HG03175 (cell line): ENCODE measurements around the gene PRDM5.

Source experiments
- ATAC-seq: cut with Tn5 transposase; IDR thresholded peaks from one replicate; pipeline ENCODE4 v1.9.1; 2021; ENCODE audit warnings: mild to moderate bottlenecking, moderate library complexity; ENCODE audit not compliant: unreplicated experiment

PRDM5 gene

DNA sequence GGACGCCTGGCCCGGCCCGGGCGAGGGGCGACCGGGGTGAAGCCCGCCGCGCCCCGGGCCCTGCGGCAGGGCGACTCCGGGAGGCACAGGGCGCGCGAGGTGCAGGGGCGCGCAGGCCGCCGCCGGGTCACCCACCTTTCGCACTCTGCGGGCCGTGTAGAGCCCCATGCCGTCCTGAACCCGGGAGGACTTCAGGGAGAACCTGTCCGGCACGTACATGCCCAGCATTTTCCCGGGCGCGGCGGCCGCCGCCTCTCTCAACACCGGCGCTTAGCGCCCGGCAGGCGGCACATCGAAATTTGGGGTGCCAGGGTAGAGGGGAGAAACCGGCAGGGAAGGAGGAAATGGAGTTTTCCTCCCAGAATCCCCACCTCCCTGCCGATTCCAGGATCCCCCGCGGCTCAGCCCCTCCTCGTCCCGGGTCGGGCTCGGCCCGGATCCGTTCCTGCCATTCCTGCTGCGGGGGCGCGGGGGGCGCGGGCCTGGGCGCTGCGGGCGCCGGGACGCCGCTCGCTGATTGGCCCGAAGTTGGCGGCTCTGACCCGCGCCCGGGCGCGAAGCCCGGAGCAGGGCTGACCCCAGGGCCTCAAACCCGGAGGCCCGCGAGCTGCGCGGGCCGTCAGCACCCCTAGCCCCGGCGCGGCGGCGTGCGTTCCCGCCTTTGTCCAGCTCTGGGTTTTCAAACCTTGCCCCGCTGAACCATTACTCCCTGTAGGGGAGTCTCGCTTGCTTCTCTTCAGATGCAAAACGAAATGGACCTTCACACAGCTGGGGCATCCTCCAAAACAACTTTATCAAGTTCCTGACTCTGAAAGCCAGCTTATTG, at the start of gene PRDM5:
TSS of gene PRDM5 (minus strand) at position 346 of the 826 bp plus-strand sequence. CDS start at position 228, 118 bp downstream.
- no peak for ATAC-seq

DNA sequence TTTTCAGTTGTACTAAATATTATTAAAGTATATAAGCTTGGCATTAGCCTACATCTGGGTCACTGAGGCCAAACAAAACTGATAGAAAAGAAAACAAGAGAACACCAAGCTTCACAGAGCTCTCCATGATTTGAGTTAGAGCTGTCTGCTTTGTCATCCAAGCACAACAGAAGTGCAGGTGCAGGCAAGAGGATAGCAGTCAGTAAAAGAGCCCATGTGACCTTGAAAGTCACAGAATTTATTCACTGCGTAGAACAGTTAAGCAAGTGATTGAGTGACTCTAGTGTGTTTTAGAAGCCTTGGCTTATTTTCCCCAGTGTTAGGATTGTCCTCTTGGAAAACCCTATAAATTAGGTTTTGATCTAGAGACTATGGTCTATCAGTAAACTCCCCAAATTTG, 49.4 kb upstream of the PRDM5 start:
- ATAC-seq: no peak

DNA sequence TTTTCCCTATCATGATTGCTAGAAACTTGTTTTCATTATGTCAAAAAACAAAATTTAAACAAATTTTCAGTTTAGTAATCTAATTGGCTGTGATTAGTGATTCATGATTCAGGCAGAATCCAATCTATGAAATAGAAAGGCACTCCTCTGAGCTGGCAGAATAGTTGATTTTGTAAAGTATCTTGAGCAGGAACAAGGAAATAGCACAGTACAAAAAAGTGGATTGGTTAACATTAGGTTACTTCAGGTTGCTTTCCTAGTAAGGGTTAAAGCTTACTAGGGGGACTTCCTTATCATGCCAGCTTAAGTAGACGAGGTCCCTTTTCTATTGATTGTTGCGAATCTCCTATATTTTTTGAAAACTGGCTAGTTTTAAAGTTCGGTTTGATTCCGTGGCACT, 43.4 kb upstream of the PRDM5 start:
- no peak for ATAC-seq

DNA sequence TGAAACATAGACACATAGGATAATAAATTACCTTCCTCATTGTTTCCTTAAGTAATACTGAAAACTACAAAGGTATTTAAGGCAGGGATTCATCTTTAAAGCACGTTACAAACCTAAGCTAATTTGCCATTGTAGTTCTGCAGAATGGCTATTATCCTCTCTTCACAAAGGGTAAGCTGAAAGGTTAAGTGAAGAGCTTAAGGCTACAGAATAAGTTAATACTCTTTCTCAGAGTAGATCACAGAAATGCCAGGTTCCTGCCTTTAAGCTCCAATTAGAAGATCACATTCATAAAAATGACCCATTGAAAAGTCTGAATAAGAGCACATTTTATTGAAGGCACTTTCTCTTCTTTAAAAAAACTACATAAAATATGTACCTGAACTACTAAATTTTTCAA, 42.1 kb upstream of the PRDM5 start:
- ATAC-seq: no peak

- ATAC-seq: no peak
Measured at GRCh38 chr4:120963449-120963848, 40.9 kb upstream of the PRDM5 start.

DNA sequence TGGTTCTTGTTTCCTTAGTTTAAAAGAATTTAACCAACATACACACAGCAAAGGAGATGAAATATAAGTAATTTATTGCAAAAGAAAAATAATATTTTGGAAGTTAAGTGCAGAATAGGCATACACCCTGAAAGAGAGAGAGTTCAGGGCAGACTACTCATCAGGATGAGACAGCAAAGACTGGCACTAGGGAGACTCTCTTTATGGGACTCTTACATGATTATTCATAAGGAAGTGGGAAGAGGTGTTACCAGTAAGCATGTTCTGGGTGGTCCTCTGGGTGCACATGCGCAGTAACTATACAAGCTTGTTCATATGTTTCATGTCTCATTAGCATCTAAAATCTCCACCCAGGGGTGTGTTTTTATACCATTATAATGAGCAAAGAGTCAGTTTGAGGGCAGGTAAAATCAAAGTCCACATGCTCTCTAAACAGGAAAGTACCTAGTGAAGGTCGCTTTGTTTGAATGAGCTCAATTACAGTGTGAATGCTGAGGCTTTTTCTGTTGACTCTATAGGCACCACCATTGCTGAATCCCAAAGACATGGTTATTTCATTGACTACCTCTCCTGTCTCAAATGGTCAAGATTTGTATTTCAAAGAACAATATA, 38.2 kb upstream of the PRDM5 start:
- ATAC-seq: no peak

GRCh38 chr4:120948382-120948781, 25.9 kb upstream of the PRDM5 start:
- no peak for ATAC-seq

DNA sequence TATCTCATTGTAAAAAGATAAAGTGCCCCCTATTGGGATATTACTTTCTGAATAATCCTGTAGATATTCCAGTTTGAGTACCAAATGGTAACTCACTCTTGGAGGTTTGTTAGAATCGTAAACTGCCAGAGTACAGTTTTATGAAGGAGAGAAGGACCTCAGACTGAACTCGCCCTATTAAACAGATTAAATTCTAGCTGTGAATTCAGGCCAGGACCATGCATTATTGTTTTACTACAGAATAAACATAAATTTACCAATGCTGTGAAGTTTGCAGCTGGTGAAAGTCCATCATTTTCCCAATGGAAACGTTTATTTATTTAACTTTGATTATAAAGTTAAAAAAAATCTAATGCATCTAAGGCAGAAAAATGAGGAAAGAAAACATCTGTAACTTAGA, 20.2 kb upstream of the PRDM5 start:
- ATAC-seq: no peak

DNA sequence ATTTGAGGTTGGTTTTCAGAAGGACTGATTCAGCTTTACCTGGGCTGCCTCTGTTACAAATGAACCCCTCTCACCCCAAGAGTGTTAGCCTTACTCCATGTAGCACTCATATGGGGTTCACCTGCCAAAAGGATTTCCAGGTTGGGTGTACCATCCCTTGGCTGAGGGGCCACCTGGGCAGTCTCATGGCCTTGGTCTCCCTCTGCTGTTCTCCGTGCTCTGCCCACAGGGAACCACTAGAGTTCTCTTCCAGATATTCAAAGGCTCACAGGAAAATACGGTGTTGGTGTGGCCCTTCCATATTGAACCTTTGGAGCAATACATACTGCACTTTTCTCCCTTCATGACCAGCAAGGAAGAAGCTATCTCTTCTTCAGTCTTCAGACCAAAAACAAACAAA, 18.0 kb upstream of the PRDM5 start:
- no peak for ATAC-seq

- no peak for ATAC-seq
Measured at GRCh38 chr4:120939693-120940092, 17.2 kb upstream of the PRDM5 start.

DNA sequence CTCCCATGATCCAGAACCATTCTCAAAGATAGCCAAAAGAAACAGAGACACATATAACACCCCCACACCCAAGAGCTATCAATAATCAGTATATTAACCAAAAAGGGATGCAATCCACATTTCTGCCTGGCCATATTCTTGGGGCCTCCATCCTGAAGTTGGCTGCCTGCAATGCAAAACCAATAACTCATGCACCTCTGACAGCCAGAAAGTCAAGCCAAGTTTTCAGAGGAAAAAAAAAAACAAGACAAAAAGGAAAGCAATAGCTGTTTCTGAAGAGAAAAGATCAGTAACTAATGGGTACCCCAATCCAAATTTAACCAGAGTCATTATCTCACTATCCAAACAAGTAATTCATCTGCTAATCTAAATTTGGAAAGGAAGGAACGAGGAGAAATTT, 7.3 kb upstream of the PRDM5 start:
- no peak for ATAC-seq

- no peak for ATAC-seq
Measured at GRCh38 chr4:120927801-120928409, 5.4 kb upstream of the PRDM5 start.

GRCh38 chr4:120926358-120927025, 4.0 kb upstream of the PRDM5 start:
- ATAC-seq: no peak

DNA sequence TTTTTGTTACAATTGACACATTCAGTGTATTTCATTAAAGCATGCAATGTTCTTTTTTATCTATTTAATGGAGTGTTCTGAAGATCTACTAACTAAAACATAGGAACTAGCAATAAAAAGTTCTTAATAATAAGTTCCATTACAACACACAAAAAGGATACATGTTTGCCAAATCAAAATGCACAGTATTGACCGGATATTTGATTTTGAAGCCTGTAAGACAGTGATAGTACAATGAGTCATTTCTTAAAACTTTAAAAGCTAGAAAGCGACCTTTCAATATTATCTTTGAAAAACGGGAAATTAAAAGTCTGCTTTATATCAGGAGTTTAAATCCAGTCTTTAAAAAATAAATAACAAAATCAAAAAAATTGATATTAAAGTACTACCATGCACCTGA, 2.4 kb upstream of the PRDM5 start:
- no peak for ATAC-seq

- ATAC-seq: no peak
Measured at GRCh38 chr4:120923207-120923522, 639 bp upstream of the PRDM5 start.

DNA sequence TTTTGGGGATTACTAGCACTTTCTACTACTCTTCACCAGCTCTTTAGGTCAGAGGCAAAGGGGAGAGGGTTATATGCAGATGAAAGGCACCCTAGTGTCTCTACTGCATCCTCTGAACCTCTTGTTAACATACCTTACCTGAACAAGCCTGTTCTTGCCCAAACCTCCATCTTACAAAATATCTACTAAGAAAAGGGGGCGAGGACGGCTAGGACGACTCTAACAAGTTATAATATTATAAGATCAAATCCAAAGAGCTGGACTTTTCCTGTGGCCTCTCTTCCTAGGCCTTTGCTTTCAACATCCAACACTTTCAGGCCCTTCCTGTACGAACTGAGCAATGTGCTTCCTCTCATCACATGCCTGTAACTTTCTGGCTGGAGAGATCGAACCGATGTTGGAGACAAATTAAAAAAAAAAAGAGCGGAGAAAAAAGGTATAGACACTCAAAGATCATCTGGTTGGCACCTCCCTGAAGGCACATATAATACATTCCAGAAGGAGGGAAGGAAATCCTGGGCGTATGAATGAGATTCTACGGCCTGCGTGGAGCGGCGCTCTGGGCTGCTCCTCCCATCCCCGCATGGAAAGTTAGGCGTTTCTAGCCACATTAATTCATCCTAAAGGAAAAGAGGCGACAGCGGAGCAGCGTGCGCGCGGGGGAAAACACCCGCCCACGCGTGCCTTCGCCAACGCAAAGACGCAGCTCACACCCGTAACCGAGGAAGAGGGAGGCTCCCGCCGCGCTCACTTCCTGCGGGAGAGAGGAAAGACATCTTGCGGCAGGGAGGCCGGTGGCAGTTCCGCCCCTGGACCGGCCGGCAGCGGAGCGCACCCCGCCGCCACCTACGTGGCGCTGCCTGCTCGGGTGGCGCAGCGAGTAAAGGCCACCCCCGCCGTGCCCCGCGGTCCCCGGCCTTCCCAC, 808 bp downstream of the PRDM5 start:
- ATAC-seq: no peak

DNA sequence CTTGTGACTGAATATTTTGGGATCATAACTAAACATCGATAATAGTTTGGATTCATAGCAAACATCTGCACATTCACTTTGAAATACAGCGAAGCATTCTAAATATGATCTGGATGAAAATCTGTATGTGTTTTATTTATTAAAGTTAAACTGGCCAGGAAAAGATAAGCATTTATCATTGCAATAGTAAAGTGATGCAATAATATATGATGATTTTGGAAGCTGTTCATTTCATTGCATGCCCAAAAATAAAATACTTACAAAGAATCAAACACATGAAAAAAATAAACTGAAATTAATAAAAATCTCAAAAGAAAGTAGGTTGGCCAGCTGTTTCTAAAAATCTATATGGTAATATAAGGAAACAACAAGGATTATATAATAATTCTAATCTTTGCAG, 1.9 kb downstream of the PRDM5 start:
- ATAC-seq: no peak

DNA sequence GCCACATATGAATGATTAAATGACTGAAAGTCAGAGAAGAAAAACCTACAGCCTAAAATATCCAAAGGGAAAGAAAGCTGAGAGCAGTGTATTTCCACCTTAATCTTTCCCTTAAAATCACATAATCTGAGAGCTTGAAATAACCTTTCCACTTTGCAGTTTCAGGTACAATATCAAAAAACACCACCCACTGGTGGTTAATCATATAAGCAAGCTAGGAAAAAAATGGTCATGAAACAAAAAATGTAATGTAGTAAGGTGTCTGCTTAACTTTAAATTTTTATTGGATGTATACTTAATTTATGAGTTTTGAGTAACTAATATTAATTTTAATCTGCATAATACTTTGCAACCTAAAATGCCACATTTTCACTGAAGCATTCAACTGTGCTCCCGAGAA, 3.2 kb downstream of the PRDM5 start:
- ATAC-seq: no peak

- no peak for ATAC-seq
Measured at GRCh38 chr4:120918788-120919187, 3.7 kb downstream of the PRDM5 start.

DNA sequence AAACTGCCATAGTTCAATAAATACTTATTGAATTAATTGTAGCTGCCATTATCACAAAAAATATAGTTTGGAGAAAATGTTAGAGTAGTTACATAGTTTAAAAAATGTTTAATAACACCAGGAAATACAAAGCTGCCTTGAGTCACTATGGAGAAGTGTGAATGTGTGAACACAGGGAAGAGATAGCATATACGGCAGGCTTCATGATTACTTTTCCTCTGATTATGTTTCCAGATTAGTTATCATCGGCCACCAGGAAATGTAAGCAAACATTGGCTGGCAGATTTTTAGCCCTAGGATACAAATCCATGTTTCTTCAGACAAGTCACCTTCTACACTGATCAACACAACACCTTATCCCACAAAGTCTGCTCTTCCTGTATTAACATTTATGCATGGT, 4.4 kb downstream of the PRDM5 start:
- no peak for ATAC-seq

- ATAC-seq: no peak
Measured at GRCh38 chr4:120916937-120917336, 5.6 kb downstream of the PRDM5 start.
